HG03280 (cell line): Measurements from ENCODE around the gene PTPN23.
A peak's percentile ranks its signal among the peaks of the same experiment; 100 is the strongest.
"Not testable (repeated sequence)": the region's sequence is repeated elsewhere in the genome, so short reads cannot be mapped to it uniquely, and the experiment has no call there.

ENCODE experiments used
- ATAC-seq: cut with Tn5 transposase; IDR thresholded peaks from one replicate; pipeline ENCODE4 v1.9.1; 2021; ENCODE audit warnings: mild to moderate bottlenecking, moderate library complexity; ENCODE audit not compliant: unreplicated experiment

PTPN23 gene

GRCh38 chr3:47367631-47368030 is 13.2 kb upstream of the PTPN23 start:
- ATAC-seq = no peak

- ATAC-seq = not testable (repeated sequence)
Measured at GRCh38 chr3:47370020-47370419, 10.8 kb upstream of the PTPN23 start.

DNA sequence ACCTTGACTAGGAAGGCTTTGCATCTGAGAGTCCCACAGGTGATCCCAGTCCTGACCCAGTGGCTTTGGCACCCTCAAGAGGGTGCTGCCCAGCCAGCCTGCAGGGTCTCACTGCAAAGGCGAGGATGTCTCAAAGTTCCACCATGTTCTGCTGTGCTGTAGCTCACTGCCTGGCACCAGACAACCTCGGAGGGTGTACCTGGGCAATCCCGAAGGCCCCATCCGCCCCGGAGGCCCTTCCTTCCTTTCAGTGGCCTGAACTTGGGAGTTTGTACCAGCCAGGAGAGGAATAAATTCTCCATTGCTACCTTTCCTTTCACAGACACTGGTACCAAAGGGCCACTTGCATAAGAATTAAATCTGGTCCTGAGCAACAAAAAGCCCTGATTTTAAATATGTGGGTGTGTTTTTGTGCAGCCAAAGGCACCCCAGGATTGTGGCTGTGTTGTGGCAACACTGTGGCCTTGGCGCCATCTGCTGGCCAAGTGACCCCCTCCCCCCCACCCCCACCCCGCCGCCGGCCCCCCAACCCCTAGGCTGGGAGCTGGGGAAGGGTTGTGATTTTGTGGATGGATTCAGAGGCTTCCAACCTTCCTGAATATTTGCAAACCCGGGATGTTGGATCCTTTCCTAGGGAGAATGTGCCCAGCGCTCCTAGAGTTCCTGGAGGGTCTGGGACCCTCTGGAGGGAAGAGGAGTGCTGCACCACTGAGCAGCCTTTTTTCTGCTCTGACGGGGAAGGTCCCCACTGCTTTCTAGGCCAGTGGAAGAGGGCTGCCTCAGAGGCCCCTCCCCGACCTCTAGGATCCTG is 9.7 kb upstream of the PTPN23 start:
- no peak for ATAC-seq

- no peak for ATAC-seq
Measured at GRCh38 chr3:47374587-47374986, 6.2 kb upstream of the PTPN23 start.

DNA sequence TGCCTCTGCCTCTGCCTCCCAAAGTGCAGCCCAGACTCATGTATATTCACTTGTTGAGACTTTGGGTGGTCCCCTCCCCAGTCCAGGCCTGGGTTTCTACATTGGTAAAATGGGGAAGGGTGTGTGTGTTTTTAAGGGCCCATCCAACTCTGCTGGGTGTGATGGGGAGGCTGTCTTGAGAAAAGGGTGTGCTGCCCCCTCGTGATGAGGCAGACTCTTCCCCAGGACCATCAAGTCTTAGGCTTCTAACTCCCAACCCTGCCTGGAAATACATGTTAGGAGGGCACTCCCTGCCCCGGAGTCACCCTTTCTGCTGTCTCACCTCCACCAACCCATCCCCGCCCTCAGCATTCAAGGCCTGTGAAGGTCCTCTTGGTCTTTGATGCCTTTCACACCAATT is 4.4 kb upstream of the PTPN23 start:
- ATAC-seq = no peak

DNA sequence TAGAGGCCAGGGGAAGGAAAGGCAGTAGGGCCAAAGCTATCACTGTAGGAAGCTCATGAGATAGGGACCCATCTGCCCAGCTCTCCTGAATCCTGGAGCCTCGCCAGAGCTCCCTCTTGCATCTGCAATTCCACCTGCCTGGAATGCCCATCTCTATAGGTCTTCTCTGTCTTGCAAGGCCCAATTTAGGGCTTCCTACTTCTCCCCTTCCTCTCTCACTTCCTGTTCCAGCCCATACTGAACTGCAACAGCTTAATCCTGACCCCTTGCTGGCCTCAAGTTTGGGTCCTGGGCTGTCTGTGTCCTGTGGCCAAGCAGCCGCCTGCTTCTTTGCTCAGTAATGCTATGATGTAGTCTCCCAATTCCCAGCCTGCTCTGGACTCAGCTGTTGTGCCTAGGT is 3.6 kb upstream of the PTPN23 start:
- no peak for ATAC-seq

DNA sequence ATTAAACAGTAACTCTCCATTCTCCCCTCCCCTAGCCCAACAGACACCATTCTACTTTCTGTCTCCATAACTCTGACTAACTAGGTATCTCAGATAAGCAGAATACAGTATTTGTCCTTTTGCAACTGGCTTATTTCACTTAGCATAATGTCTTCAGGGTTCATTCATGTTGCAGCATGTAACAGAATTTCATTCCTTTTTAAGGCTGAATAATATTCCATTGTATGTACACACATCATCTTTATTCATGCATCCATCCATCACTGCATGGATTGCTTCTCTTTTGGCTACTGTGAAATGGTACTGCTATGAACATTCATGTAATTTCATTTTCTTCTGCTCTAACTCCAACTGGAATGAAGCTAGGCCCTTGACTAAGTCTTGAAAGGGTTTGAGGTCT is 2.0 kb upstream of the PTPN23 start:
- ATAC-seq = no peak

DNA sequence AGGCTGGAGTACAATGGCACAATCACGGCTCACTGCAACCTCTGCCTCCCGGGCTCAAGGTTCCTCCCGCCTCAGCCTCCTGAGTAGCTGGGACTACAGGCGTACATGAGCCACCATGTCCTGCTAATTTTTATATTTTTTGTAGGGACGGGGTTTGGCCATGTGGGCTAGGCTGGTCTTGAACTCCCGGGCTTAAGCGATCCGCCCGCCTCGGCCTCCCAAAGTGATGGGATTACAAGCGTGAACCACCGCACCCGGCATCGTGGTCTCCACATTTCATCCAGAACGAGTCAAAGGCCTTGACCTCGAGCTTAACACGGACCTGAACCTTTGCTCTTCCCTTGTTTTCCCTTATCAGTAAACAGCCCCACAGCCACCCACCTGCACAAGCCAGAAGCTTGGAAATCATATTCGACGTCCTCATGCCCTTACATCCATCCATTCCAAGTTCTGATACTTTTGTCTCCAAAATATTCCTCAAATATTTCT is 1.4 kb upstream of the PTPN23 start:
- ATAC-seq = no peak

GRCh38 chr3:47380026-47380600 is 708 bp upstream of the PTPN23 start:
- peak; percentile 12 for ATAC-seq

DNA sequence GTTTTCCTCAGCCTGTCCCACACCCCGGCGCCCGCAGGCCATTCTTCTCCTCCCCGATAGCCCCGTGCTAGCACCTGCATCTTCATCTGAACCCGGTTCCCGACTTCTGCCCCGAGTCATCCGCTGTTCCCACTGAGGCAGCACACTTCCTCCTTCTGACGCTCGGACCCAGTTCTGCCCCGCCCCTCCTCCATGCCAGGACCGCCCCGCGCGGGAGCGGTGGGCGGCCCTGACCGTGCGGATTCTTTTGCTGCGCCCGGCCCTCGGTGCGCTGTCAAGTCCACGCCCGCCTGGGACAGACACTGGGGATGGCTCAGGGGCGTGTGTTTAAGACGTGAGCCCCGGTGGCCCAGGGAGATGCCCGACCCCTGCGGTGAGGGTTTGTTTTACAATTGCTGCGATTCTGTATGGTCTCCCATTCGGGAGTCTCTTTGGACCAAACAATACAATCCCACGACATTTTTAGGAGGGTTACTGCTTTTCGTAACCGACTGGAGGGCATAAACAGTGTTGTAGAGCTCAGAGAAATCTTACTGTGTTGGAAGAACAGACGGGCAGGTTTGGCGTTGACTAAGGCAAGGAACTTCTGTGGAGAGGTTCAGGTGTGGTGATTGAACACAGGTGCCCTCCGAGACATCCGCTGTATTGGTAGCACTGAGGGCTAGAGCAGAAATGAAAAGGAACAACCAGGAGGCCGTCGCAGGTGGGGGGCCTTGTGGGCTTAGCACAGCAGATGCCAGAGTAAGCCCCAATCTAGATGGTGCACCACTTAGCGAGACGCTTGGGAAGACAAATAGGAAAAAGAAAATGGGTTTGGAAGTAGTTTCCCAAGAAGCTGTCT is 716 bp downstream of the PTPN23 start:
- peak; percentile 64 for ATAC-seq

DNA sequence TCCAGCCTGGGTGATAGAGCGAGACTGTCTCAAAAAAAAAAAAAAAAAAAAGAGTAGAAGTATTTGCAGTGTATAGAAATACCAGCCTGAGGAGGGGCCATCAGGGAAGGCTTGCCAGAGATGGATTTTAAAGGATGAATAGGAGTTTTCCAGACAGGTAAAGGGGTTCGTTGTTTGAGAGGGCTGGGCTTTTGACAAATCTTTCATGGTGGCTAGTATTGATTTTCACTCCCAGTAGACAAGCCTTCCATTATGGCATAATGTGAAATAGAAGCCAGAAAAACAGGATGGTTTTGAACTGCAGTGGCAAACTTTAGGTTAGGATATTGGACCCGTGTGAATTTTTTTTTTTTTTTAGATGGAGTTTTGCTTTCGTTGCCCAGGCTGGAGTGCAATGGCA is 3.6 kb downstream of the PTPN23 start:
- no peak for ATAC-seq

DNA sequence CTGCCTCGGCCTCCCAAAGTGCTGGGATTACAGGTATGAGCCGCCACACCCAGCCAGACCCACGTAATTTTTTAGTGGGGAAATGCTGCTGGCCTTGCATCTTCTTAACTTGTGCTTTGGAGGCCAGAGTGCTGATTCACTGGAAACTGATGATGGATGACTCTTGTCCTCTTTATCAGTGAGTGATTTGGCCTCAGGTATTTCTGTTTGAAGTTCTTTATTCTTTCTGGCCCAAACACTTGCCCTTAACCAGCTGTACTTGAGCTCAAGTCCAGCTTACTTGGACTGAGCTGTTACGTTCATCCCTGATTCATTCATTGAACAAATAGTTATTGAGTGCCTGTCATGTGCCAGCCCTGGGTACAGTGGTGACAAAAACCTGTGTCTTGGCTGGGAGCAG is 4.2 kb downstream of the PTPN23 start:
- ATAC-seq = no peak

GRCh38 chr3:47385796-47386195 is 5.0 kb downstream of the PTPN23 start:
- ATAC-seq = no peak

GRCh38 chr3:47392933-47393332 is 12.1 kb downstream of the PTPN23 start:
- no peak for ATAC-seq

DNA sequence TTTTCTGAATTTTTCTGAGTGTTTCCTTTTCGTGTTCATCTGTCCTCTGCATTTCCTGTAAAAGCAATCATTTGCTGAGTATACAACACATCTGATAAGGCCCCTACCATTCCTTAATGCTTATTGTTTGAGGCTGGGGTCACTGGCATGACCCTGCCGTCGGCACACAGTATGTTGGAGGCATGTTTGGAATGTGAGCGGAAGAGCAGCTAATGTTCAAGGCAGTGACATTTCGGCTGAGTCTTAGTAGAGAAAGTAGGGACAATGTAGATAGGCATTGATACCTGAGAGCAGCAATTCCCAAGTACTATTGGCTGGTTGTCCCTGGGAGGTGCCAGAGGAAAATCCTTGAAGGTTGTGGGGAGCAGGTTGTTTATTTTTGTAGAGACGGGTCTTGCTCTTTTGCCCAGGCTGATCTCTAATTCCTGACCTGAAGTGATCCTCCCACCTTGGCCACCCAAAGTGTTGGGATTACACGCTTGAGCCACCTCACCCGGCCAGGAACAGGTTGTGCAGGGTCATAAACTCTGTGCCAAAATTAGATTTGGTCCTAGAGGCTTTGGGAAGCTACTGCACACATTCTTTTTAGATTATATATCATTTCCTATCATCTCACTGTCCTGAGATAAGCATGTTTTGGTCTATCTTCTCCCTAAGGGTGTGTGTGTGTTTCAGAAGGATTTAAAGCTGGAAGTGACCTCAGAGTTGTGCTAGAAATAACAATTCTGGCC is 13.5 kb downstream of the PTPN23 start:
- no peak for ATAC-seq

GRCh38 chr3:47394881-47395280 is 14.1 kb downstream of the PTPN23 start:
- ATAC-seq = no peak

DNA sequence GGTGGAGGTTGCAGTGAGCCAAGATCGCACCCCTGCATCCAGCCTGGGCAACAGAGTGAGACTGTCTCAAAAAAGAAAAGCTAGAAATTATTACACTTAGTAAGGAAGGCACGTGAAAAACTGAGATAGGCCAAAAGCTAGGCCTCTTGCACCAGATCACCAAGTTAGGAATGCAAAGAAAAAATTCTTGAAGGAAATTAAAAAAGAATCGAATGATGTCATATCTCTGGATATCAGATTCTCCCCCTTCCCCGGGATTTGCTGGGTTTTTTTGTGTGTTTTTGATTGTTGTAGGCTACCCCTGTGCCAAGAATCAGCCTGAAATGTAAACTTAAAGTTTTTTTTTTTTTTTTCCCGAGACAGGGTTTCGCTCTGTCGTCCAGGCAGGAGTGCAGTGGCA is 17.4 kb downstream of the PTPN23 start:
- no peak for ATAC-seq

DNA sequence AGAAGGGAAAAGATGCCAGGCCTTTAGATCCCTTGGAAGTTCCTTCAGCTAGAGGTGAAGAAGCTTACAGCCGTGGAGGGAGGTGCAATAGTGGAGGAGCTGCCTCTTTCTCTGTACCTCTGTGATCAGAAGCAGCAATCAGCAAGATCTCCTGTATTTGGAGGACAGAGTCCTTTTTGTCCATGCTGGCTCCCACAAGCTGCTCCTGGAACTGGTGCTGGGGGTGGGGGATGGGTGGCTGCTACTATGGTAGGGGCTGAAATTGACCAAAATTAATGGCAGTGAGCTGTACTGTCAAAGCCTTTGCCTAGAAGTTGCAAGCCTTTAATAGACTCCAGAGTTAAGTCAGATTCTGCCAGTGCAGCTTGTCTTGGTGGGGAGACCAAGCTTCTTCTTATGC is 18.2 kb downstream of the PTPN23 start:
- ATAC-seq = no peak

DNA sequence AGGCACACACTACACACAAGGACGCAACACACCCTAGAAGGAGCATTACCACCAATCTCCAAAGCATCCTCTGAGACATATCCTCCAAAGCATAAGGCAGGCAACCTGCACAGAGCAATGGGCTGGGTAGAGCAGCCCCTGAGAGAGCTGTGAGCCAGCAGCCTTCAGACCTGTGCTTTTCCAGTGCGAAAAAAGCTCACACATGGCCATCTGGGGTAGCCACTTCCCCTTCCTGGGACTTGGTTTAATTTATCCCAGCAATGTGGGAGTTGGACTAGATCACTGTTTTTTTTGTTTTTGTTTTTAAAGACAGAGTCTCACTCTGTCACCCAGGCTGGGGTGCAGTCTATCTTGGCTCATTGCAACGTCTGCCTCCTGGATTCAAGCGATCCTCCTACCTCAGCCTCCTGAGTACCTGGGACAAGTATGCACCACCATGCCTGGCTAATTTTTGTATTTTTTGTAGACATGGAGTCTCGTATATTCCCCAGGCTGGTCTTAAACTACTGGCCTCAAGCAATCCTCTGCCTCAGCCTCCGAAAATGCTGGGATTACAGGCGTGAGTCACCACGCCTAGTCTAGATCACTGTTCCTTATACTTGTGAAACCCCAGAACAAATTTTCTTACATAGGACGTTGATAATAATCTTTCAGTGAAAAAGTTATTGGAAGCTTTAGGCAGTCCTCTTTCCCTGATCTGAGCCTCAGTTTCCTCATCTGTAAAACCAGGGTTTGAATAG is 18.9 kb downstream of the PTPN23 start:
- no peak for ATAC-seq

GRCh38 chr3:47404431-47404876 is 23.6 kb downstream of the PTPN23 start:
- ATAC-seq = no peak
